ENCODE data around the gene CACFD1.

The CACFD1 gene

DNA sequence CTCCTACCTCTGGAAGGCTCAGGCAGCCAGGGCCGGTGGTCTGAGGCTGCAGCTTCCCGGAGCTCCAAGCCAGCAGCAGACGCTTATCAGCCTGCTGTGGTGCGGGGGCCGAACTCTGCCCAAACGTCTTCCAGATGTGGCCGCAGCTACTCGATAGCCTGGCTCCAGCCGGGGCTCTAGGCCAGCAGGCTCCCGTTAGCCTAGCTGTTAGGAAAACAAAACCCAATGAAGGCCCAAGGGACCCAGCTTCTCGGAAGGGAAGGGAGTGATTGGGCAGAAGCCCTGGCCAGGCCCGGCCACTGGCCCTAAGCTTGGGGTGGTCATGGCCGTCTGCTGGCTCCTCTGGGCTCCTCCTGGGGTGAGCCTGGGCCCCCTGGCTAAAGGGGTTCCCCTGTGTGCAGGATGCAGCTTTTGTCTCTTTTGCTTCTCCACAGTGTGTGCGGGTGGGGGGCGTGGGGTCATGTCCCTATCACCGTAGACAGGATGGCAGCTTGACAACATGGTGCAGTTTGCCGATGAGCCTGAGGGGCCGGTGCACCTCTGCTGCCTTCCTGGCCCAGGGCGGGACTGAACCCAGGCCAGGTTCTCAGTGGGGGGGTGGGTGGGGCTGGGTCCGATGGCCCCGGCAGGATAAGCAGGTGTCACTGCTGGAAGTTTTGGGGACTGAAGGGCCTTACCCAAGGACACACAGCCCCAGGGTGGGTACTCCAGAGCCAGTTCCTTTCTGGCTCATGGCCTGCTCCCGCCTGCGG lies 46.3 kb downstream of the CACFD1 start:
- DNase-seq, result no peak

GRCh38 chr9:133506653-133507038 lies 46.9 kb downstream of the CACFD1 start:
- DNase-seq, result no peak

DNA sequence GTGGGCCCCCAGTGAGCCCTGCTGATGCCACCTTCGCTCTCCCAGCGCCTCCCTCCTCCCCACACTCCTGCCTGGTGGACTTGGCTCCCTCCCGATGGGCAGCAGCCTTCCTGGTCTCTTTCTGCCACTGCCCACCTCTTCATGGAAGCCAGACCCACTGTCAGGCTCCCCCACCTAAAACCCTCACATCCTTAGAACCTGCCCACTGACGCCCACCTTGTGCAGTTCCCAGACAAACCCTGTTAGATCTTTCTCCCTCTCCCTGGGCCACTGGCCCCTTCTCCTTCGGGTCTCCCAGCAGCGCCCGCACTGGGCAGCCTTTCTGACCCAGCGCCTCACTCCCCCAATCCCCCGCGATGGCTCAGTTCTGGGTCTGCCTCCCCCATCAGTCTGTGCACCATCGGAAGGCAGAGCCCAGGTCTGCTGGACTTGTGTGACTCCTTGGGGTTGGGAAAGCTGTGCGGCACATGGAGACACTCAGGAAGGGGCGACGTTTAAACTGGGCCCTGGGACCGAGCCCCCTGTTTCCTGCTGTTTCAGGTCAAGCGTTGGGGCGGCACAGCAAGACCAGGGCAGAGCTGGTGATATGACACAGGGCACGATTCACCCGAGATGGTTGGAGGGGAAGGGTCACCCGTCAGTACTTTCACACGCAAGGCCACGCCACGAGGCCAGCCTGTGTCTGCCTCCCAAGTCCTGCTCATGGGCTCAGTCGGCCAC lies 47.6 kb downstream of the CACFD1 start:
- no peak for DNase-seq

DNA sequence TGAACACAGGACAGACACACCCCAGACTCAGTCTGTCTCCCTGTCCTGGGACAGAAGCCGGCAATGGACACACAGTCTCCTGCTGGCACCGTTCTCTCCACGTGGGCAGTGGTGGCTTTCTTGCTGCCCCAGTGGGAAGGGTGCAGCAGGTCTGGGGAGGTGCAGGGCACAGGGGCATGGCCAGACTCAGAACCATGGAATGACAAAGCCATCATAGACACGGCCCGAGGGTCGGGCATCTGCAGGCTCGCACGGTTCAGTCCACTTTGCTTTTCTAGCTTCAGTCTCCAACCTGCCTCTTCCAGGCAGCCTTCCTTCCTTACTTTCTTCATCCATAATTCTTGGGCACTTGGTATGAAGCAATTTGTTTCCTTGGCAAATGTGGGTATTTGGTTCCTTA lies 48.3 kb downstream of the CACFD1 start:
- no peak for DNase-seq

- peak in 1 of 2 experiments; percentile 25 for DNase-seq
Measured at GRCh38 chr9:133509179-133510083, 49.7 kb downstream of the CACFD1 start.

DNA sequence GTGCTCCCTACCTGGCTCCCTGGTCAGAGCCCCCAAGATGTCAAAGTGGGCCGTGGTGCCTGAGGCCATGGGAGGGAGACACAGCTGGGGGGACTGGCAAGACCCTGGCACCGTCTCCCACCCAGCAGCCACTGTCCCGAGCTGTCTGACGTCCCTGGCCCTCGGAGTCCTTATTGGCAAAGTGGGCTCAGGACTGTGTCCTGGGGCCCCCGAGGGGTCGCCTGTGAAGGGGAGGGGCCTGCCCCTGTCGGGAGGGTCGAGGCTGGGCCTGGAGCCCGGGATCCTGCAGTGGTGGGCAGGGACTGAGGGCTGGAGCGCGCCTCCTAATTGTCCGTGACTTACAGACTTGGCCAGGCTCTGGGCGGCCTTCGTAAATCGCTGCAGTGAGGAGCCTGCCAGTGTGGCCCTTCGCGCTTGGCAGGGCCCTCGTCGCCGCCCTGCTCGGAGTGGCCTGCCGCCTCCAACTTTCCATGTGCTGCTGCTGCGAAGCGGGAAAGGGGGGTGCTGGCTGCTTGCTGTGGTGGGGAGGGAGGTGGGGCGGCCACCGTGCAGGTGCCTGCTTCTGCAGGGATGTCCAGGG lies 51.2 kb downstream of the CACFD1 start:
- DNase-seq, result no peak

GRCh38 chr9:133511607-133512006 lies 51.8 kb downstream of the CACFD1 start:
- DNase-seq, result no peak

DNA sequence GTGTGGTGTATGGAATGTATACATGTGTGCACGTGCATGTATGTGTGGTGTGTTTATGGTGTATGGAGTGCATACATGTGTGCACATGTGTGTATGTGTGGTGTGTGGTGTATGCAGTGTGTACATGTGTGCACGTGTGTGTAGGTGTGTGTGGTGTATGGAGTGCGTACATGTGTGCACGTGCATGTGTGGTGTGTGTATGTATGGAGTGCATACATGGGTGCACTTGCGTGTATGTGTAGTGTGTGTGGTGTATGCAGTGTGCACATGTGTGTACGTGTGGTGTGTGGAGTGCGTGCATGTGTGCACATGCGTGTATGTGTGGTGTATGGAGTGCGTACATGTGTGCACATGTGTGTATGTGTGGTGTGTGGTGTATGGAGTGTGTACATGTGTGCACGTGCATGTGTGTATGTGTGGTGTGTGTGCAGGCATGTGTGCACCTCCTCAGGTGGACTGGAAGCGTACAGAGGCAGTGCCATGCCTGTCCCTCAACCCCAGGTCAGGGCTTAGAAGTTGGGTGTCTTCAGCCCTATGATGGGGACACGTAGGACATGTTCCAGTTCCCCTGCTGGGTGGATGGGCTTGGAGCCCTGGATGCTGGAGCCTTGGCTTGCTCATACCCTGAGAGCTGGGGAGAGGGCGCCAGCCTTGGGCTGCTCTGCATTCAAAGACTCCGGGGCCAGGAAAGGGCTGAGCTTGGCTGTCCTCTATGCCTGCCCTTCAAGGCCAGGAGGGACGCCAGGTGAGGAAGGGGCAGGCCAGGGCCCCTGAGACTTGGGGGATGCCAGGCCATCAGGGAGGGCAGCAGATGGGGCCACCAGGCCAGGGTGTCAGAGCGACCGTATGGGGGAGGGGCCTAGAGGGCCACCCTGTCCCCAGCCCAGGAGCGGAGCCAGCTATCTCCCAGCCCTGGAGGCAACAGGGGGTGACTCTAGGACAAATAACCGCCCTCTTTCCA lies 52.8 kb downstream of the CACFD1 start:
- DNase-seq, result no peak

DNA sequence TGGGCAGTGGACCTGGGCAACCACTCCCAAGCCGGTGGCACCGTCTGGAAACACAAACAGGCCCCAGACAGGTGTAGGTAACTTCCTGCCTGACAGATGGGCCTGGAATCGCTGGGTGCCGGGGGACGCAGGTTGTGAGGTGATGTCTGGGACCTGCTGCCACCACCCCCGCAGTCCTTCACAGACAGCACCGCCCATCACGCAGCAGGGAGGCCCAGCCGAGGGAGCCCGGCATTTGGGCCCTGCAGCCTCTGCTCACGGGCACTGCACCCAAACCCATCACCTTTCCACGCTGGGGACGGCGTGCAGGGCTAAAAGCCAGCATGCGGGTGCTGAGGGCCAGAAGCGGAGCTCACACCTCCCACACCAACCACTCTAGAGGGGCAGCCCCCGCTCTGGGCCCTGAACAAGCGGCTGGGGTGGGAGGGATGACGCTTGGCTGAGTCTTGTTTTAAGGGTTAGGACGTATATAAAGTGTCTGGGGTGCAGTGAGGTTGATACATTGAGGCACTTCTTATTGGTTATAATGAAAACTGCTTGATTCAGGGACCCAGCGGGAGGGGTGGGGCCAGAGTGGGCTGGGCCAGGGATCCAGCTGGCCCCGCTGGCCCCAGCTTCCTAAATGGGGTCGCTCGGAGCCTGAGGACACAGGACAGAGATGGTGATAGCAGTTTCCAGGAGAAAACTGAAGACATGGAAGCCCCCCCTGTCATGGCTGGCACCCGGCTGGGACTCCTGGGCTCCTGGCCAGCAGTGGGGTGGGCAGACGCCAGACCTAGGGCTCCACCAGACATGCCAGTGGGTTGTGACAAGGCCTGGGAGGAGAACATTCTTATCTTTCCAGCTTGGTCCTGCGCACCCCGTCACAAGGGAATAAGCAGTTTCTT lies 53.7 kb downstream of the CACFD1 start:
- no peak for DNase-seq

GRCh38 chr9:133514460-133515239 lies 54.9 kb downstream of the CACFD1 start:
- no peak for DNase-seq

DNA sequence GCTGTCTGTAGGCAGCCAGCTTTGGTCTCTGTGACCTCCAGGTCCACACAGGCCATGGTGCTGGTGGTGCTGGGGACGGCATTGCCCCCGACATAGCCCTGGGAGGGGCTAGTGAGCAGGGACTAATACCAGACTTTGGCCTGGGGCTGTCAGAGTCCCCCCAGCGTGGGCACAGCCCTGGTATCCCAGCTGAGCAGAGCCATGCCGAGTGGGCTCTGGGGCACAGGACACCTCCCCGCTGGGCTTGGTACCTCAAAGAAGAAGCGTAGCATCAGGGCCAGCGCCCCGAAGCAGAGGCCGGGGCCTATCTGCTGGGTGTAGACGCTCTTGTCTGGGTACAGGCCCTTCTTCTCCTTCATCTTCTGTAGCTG lies 55.4 kb downstream of the CACFD1 start:
- no peak for DNase-seq

- no peak for DNase-seq
Measured at GRCh38 chr9:133515615-133516255, 56.0 kb downstream of the CACFD1 start.

DNA sequence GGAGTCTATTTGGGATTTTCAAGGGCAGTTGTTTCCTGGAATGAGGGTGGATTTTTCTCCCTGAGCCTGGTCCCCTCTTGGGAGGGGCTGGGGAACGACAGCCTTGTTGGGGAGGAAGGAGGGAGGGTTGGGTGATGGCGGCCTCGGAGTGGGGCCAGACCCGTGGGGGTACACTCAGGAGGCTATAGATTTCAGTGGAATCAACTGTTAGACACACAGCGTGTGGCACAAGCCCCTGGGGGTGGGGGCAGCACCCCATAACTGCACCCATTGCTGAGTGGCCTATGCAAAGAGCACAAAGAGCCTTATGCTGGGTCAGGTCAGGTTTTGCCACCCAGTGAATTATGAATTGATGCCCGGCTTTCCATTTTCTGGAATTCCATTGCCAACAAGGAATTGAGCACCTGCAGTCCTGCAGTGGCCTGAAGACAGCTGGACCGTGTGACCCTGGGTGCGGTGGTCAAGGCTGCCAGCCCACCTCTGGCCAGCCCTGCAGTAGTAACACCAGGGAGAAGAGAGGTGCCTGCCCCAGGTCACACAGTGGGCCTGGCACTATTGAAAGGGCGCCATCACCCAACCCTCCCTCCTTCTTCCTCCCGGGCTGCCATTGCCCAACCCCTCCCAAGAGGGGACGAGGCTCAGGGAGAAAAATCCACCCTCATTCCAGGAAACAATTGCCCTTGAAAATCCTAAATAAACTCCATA lies 56.6 kb downstream of the CACFD1 start:
- no peak for DNase-seq

DNA sequence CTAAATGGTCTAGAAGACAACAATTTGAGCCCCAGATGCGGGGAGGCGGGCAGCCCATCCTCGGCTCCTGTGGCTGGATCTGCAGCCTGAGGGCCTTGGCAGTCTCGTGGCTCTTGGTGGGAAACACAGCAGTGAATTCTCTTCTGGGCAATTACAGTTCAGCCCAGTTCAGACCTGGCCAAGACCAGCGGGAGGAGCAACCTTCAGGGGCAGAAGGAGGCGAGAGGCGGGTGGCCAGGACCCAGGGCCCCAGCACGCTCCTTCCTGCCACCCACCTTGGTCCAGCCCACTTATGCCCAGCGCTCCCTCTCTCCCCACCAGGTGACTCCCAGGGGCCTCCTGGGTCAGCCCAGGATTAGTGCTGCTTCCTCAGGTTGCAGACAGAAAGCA lies 57.2 kb downstream of the CACFD1 start:
- no peak for DNase-seq

- no peak for DNase-seq
Measured at GRCh38 chr9:133517711-133518110, 57.9 kb downstream of the CACFD1 start.

- DNase-seq, result no peak
Measured at GRCh38 chr9:133518200-133518599, 58.4 kb downstream of the CACFD1 start.

DNA sequence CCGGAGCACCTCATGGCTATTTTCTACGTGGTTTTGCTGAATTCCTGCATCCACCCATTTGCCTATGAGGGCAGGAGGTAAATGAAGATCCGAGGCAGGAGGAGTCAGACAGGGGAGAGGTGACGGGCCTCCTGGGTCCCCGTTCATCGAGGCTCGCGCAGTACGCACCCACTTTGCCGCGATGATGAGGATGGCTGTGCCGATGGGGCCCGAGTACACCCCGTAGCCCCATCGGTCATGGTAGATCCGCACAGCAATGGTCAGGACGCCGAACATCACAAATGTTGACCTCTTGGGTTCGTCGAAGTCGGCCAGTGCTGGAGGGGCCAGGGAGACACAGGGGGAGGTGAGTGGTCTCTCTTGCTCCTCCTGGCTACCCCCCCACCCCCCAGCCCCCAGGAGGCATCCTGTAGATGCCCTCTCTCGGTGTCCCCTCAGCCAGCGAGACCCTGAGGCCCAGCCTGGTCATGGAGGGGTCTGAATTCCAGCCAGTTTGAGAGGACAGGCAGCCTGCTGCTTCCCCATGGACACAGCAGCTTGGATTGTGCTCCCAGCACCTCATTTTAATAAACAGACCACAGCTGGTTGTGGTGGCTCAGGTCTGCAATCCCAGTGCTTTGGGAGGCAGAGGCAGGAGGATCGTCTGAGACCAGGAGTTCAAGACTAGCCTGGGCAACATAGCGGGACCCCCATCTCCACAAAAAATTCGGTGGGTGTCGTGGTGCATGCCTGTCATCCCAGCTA lies 59.1 kb downstream of the CACFD1 start:
- DNase-seq, result no peak

GRCh38 chr9:133519693-133520092 lies 59.9 kb downstream of the CACFD1 start:
- DNase-seq, result no peak
